SK-N-SH (cell line): ENCODE measurements around the gene FHL2. TPM values are rescaled to one million over a fixed set of nuclear protein-coding genes. Genes with fewer than 3 reads are reported as not detected.

Experiments used
- CTCF ChIA-PET: fragments of 300-600, 350-600 bp; formaldehyde crosslinking; extraction: SDS; loops from one replicate; lab custom pipeline; 2021; lab: Yijun Ruan, JAX
- POLR2A ChIA-PET: fragments of 350-600 bp; sonication (Branson Sonifier 250); formaldehyde crosslinking; extraction: SDS; loops from one replicate; lab custom pipeline; 2020; ENCODE audit warnings: antibody characterized with exemption, inconsistent platforms; lab: Yijun Ruan, JAX
- DNase-seq: peaks from one replicate; pipeline ENCODE4 v3.0.0; 2012
- H2AFZ ChIP-seq: fragments of 200-600 bp; sonication (generic); 2 replicates; pipeline ENCODE4 v1.8.1; 2016; ENCODE audit warnings: antibody characterized with exemption, mild to moderate bottlenecking, low read depth
- H3F3A ChIP-seq: fragments of 200-600 bp; sonication (generic); replicated peaks from 2 replicates; pipeline ENCODE3; 2016; ENCODE audit warnings: antibody characterized with exemption, mild to moderate bottlenecking; ENCODE audit not compliant: insufficient read depth
- H3K27ac ChIP-seq, 2 experiments: fragments of 200-500 bp in 1 of 2; fragments of 200-600 bp in 1 of 2; sonication (Bioruptor generic) in 1 of 2; sonication (generic), shearing (Covaris generic) in 1 of 2; 2 replicates each; pipeline versions ENCODE4 v1.5.1 to v1.6.1; 2014 to 2016; ENCODE audit warnings: low read depth in 2 of 2, inconsistent platforms in 1 of 2, low read length in 1 of 2, mild to moderate bottlenecking in 1 of 2, mixed read lengths in 1 of 2
- H3K27me3 ChIP-seq: fragments of 200-600 bp; sonication (generic), shearing (Covaris generic); 2 replicates; pipeline ENCODE4 v1.6.1; 2016; ENCODE audit warnings: mixed run types; ENCODE audit not compliant: insufficient read depth
- H3K36me3 ChIP-seq, 2 experiments: fragments of 200-500 bp in 1 of 2; fragments of 200-600 bp in 1 of 2; sonication (Bioruptor generic) in 1 of 2; sonication (generic) in 1 of 2; replicated peaks in 1 of 2; 2 replicates each; pipeline versions ENCODE3 to v1.5.1; 2014 to 2016; ENCODE audit warnings: low read length in 1 of 2, mild to moderate bottlenecking in 1 of 2; ENCODE audit not compliant: insufficient read depth in 2 of 2, control insufficient read depth in 1 of 2
- H3K4me1 ChIP-seq, 2 experiments: fragments of 200-500 bp in 1 of 2; fragments of 200-600 bp in 1 of 2; sonication (Bioruptor generic) in 1 of 2; sonication (generic), shearing (Covaris generic) in 1 of 2; 2 replicates each; pipeline versions ENCODE4 v1.5.1 to v1.6.1; 2014 to 2016; ENCODE audit warnings: low read depth in 1 of 2, low read length in 1 of 2, mixed run types in 1 of 2; ENCODE audit not compliant: insufficient read depth in 2 of 2, control insufficient read depth in 1 of 2
- H3K4me2 ChIP-seq: fragments of 200-600 bp; sonication (generic), shearing (Covaris generic); 2 replicates; pipeline ENCODE4 v1.6.1; 2017; ENCODE audit warnings: mixed run types
- H3K4me3 ChIP-seq, 2 experiments: fragments of 200-500 bp in 1 of 2; fragments of 200-600 bp in 1 of 2; sonication (Bioruptor generic) in 1 of 2; sonication (generic), shearing (Covaris generic) in 1 of 2; 2 replicates each; pipeline versions ENCODE4 v1.5.1 to v1.8.1; 2014 to 2016; ENCODE audit warnings: low read depth in 2 of 2, inconsistent platforms in 1 of 2, low read length in 1 of 2, mild to moderate bottlenecking in 1 of 2, mixed read lengths in 1 of 2, moderate library complexity in 1 of 2
- H3K79me2 ChIP-seq: fragments of 200-600 bp; sonication (generic); 2 replicates; pipeline ENCODE4 v1.8.1; 2017; ENCODE audit warnings: mild to moderate bottlenecking; ENCODE audit not compliant: insufficient read depth
- H3K9ac ChIP-seq: fragments of 200-600 bp; sonication (generic); 2 replicates; pipeline ENCODE4 v1.6.1; 2017; ENCODE audit warnings: mixed run types
- H3K9me2 ChIP-seq: fragments of 200-600 bp; sonication (generic); 2 replicates; pipeline ENCODE4 v1.6.1; 2017; ENCODE audit warnings: mixed run types
- H3K9me3 ChIP-seq: fragments of 200-600 bp; sonication (generic); 2 replicates; pipeline ENCODE4 v1.6.1; 2017; ENCODE audit warnings: mixed run types, mild to moderate bottlenecking, moderate library complexity
- H4K20me1 ChIP-seq: fragments of 200-600 bp; sonication (generic); 2 replicates; pipeline ENCODE4 v1.6.1; 2017; ENCODE audit warnings: mild to moderate bottlenecking, mixed run types; ENCODE audit not compliant: insufficient read depth
- CHD2 ChIP-seq: fragments of 150-350 bp; IDR thresholded peaks from 2 replicates; pipeline ENCODE4 v1.6.1; 2018; ENCODE audit warnings: low read length; ENCODE audit not compliant: partially characterized antibody
- CTCF ChIP-seq: fragments of 200-600 bp; sonication (generic); IDR thresholded peaks from 2 replicates; pipeline ENCODE4 v1.6.1; 2017; ENCODE audit warnings: antibody characterized with exemption, mild to moderate bottlenecking, moderate library complexity
- EZH2phosphoT487 ChIP-seq: fragments of 200-600 bp; sonication (generic); IDR thresholded peaks from 2 replicates; pipeline ENCODE4 v1.6.1; 2017; ENCODE audit warnings: low read depth, mixed run types, mild to moderate bottlenecking, antibody characterized with exemption, moderate library complexity, borderline replicate concordance
- GABPA ChIP-seq: IDR thresholded peaks from 2 replicates; pipeline ENCODE4 v1.4.0; 2012; ENCODE audit warnings: low read depth, mild to moderate bottlenecking
- MAX ChIP-seq: IDR thresholded peaks from 2 replicates; pipeline ENCODE4 v1.4.0; 2012; ENCODE audit warnings: low read depth
- MXI1 ChIP-seq: IDR thresholded peaks from 2 replicates; pipeline ENCODE4 v1.6.1; 2012; ENCODE audit warnings: mild to moderate bottlenecking, low read depth, low read length, improper control_type of control experiment
- NFIC ChIP-seq: IDR thresholded peaks from 2 replicates; pipeline ENCODE4 v1.4.0; 2012; ENCODE audit warnings: borderline replicate concordance
- RAD21 ChIP-seq: IDR thresholded peaks from 2 replicates; pipeline ENCODE4 v1.6.1; 2012; ENCODE audit warnings: mild to moderate bottlenecking, low read length
- RCOR1 ChIP-seq: fragments of 150-350 bp; IDR thresholded peaks from 2 replicates; pipeline ENCODE4 v1.6.1; 2017; ENCODE audit warnings: antibody characterized with exemption, low read length
- SMC3 ChIP-seq: IDR thresholded peaks from 2 replicates; pipeline ENCODE4 v1.6.1; 2012; ENCODE audit warnings: low read depth, low read length, improper control_type of control experiment
- USF1 ChIP-seq: IDR thresholded peaks from 2 replicates; pipeline ENCODE4 v1.4.0; 2012; ENCODE audit warnings: low read depth, borderline replicate concordance
- WGBS: methylation state at CpG from one replicate; pipeline ENCODE4 v1.1.6; 2017; ENCODE audit warnings: low lambda C conversion rate; 5-methylcytosine and 5-hydroxymethylcytosine counted together
- polyA plus RNA-seq, 3 experiments: library from polyadenylated mRNA; depleted of rRNA; stranded (reverse); fragments of >200 nt; gene quantifications; 2 replicates each; pipeline ENCODE4 v1.2.3, GENCODE V29; 2012
- TF ChIP-seq, protein P1 (sequence below): IDR thresholded peaks from 2 replicates; pipeline ENCODE4; 2012
- TF ChIP-seq, protein P2 (sequence below): fragments of 150-350 bp; IDR thresholded peaks from 2 replicates; pipeline ENCODE4 v1.6.1; 2017; ENCODE audit warnings: antibody characterized with exemption, low read length, low read depth, borderline replicate concordance

The FHL2 gene
- polyA plus RNA-seq, 1 of the 3 experiments (the other 2 are of a cell fraction), result 31.7 TPM

GRCh38 chr2:105369777-105370690, 28.8 kb downstream of the FHL2 start:
- H3F3A ChIP-seq, result peaks cover 8% of the 10 kb centered on the region
- H3K27me3 ChIP-seq, result no peaks in the 10 kb centered on the region
- TF ChIP-seq CTCF (peak; percentile 84), RCOR1 (0 out of 2 replicates have a peak, but pooled peaks have one; percentile 10), USF1 (no peak), RAD21 (peak; percentile 98), SMC3 (peak; percentile 99), CHD2 (peak; percentile 39), MXI1 (peak; percentile 44)
- TF ChIP-seq, protein P1, sequence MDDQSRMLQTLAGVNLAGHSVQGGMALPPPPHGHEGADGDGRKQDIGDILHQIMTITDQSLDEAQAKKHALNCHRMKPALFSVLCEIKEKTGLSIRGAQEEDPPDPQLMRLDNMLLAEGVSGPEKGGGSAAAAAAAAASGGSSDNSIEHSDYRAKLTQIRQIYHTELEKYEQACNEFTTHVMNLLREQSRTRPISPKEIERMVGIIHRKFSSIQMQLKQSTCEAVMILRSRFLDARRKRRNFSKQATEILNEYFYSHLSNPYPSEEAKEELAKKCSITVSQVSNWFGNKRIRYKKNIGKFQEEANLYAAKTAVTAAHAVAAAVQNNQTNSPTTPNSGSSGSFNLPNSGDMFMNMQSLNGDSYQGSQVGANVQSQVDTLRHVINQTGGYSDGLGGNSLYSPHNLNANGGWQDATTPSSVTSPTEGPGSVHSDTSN, result no peak
- peak; percentile 75 for DNase-seq
- H3K4me3 ChIP-seq, result no peak overlapping the region
- ChIA-PET POLR2A (no interaction called here), CTCF (interaction anchor here (0.8 to 8.6 kb wide), 22 partner anchors 8 to 1173 kb away, joined by 3 to 129 read pairs (median 4); partner anchors contain the start of gene FHL2)
- no peaks in the 10 kb centered on the region for H3K9me3 ChIP-seq
- H3K4me1 ChIP-seq, result peaks cover 0 to 4% of the 10 kb centered on the region in 2 experiments; a peak in 1 of 4 replicates
- 52% methylated on average over 29 of the region's 30 CpGs for WGBS
- no peak overlapping the region for H3K9ac ChIP-seq
- H3K27ac ChIP-seq, result no peak overlapping the region
- no peak overlapping the region for H2AFZ ChIP-seq
- H3K36me3 ChIP-seq, result peaks cover 0 to 45% of the 10 kb centered on the region in 2 experiments
- peaks cover 31% of the 10 kb centered on the region; the same call in 1 of the 2 replicates for H3K79me2 ChIP-seq
- H3K4me2 ChIP-seq, result no peak overlapping the region
- H4K20me1 ChIP-seq, result no peaks in the 10 kb centered on the region
- no peaks in the 10 kb centered on the region for H3K9me2 ChIP-seq

DNA sequence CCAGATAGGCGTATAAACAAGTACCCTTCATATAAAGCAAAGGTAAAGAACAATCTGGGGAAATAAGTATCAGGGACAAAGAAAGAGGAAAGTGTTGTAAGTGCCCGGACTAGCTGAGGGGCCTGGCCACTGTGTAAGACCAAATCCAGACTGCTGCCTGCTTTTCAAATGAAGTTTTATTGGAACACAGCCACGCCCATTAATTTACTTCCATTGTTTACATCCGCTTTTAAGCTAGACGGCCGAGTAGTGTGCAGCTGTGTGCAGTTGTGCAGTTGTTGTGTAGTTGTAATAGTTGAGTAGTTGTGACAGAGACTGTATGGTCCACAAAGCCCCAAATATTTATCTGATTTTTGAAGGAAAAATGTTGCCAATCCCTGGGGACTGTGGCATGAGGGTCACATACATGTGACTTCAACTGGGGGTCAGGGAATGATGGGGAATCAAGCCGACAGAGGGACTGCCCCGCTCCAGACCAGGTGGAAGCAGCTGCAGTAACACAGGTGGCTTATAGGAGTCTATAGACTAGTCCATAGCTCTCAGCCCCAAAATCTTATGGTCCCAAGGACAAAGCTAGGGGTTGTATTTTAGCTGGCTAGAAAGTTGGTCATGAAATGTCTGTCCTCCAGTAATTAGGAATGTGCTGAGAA, 30.0 kb downstream of the FHL2 start:
- no peak overlapping the region for H3K4me2 ChIP-seq
- H3K36me3 ChIP-seq, result peaks cover 0 to 48% of the 10 kb centered on the region in 2 experiments
- ChIA-PET CTCF (interaction anchor here (0.6 to 8.6 kb wide), 24 partner anchors 9 to 1174 kb away, joined by 3 to 129 read pairs (median 4); partner anchors contain the start of gene FHL2), POLR2A (interaction anchor here (0.5 kb wide), 1 partner anchor 102 kb away, joined by 3 read pairs; no protein-coding TSS in a partner anchor)
- H3K27ac ChIP-seq, result no peak overlapping the region
- H3K4me1 ChIP-seq, result peaks cover 0 to 4% of the 10 kb centered on the region in 2 experiments; a peak in 1 of 4 replicates
- no peaks in the 10 kb centered on the region for H3K9me3 ChIP-seq
- peaks cover 8% of the 10 kb centered on the region for H3F3A ChIP-seq
- peaks cover 25% of the 10 kb centered on the region; the same call in 1 of the 2 replicates for H3K79me2 ChIP-seq
- H2AFZ ChIP-seq, result no peak overlapping the region
- H4K20me1 ChIP-seq, result no peaks in the 10 kb centered on the region
- H3K9me2 ChIP-seq, result no peaks in the 10 kb centered on the region
- H3K27me3 ChIP-seq, result no peaks in the 10 kb centered on the region
- no peak overlapping the region for H3K9ac ChIP-seq
- WGBS, result 82% methylated on average over 7 of the region's 8 CpGs
- no peak overlapping the region for H3K4me3 ChIP-seq
- no peak for DNase-seq
- TF ChIP-seq, protein P2, sequence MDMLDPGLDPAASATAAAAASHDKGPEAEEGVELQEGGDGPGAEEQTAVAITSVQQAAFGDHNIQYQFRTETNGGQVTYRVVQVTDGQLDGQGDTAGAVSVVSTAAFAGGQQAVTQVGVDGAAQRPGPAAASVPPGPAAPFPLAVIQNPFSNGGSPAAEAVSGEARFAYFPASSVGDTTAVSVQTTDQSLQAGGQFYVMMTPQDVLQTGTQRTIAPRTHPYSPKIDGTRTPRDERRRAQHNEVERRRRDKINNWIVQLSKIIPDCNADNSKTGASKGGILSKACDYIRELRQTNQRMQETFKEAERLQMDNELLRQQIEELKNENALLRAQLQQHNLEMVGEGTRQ, result no peak
- TF ChIP-seq CHD2 (no peak), GABPA (no peak), EZH2phosphoT487 (no peak), NFIC (no peak), MAX (no peak), CTCF (no peak)
- TF ChIP-seq, protein P1, result no peak
